Testis (tissue), 2 donors: ENCODE results near the gene CNTN5.

Experiments used
- CTCF ChIP-seq, 3 experiments: fragments of 450-650 bp in 2 of 3; fragments of 200-600 bp in 1 of 3; sonication (generic) in 1 of 3; IDR thresholded peaks; one replicate each; pipeline ENCODE4 v1.5.1; 2016 to 2019; ENCODE audit warnings: antibody characterized with exemption in 3 of 3, mild to moderate bottlenecking in 2 of 3, moderate library complexity in 1 of 3
- POLR2A ChIP-seq: fragments of 450-650 bp; IDR thresholded peaks from one replicate; pipeline ENCODE4 v1.6.1; 2017; ENCODE audit warnings: antibody characterized with exemption, mild to moderate bottlenecking, moderate library complexity

DNA sequence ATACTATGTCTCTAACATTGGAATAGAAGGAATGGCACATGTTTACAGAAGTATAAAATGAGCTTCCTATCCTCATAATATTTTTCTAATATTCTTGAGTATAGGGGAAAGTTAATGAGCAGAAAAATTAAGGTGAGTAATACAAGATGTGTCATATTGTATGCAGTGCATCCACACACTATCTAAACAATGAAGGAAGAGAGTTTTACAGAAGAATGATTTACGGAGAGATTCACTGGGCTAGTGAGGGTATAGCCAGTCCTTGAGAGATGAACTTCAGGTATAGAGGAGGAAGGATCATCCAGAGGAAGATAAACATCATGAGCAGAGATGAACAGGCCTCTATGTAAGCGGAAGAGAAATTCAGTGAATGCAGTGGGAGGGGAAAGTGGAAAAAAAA lies 569.0 kb downstream of the CNTN5 start:
- TF ChIP-seq CTCF (IDR thresholded peaks at IDR 0.05) (no peak), POLR2A (no peak)
